Mucosa of descending colon (tissue), 3 donors: ENCODE measurements around the gene INPP4B. TPM values are rescaled to one million over a fixed set of nuclear protein-coding genes. Genes with fewer than 3 reads are reported as not detected.

Source experiments
- ATAC-seq: fragments of 200-7000 bp; cut with Tn5 transposase; one replicate; pipeline ENCODE4 v1.9.1; 2020; ENCODE audit warnings: mild to moderate bottlenecking, moderate library complexity
- DNase-seq, 3 donors: peaks; one replicate each; pipeline ENCODE4 v3.0.0-alpha.2; 2020
- H3K36me3 ChIP-seq: fragments of 200-600 bp; one replicate; pipeline ENCODE4 v1.8.0; 2021; ENCODE audit warnings: low read depth, mild to moderate bottlenecking
- H3K4me1 ChIP-seq: fragments of 200-600 bp; one replicate; pipeline ENCODE4 v1.8.0; 2021; ENCODE audit warnings: low read depth, mild to moderate bottlenecking
- H3K4me3 ChIP-seq: fragments of 200-600 bp; one replicate; pipeline ENCODE4 v1.8.0; 2021; ENCODE audit warnings: mild to moderate bottlenecking
- H3K9me3 ChIP-seq: fragments of 200-600 bp; one replicate; pipeline ENCODE4 v1.8.0; 2021; ENCODE audit warnings: mild to moderate bottlenecking
- CTCF ChIP-seq: fragments of 200-600 bp; IDR thresholded peaks from one replicate; pipeline ENCODE4 v1.8.0; 2022; ENCODE audit warnings: antibody characterized with exemption, mild to moderate bottlenecking
- intact Hi-C, 2 donors: fragments of 100-400 bp; cut with DNase I in 1 of 2; cut with micrococcal nuclease in 1 of 2; formaldehyde crosslinking; loops; one replicate each; pipeline versions ENCODE4 v1.11.0 to v1.11.1; 2022; cut with DNase I, micrococcal nuclease
- total RNA-seq, 3 donors: library from RNA; stranded (reverse); fragmentation: NEBNext Ultra II Directional in 2 of 3; extraction: Animal tissue kit (Norgen Biotek cat#: 25700) in 2 of 3; gene quantifications; one replicate each; pipeline versions ENCODE4 v1.2.1 to v1.2.4, GENCODE V29; 2021 to 2023
- donor health status: DM: no; HTN: no; CAD: no; lungs with moderate emphysema.
- donor health status: DM: no; HTN: no; CAD: no.
- donor health status: DM: no; HTN: yes; CAD: no.

The INPP4B gene
- total RNA-seq, 3 donors from 2014 or later: 22.2 to 27.3 (median 24.1) TPM

- Histone ChIP-seq H3K36me3 (no peaks in the 10 kb centered on the region), H3K9me3 (no peaks in the 10 kb centered on the region), H3K4me3 (no peak overlapping the region), H3K4me1 (no peaks in the 10 kb centered on the region)
- intact Hi-C loops: no loop called here
- no peak for TF ChIP-seq CTCF
- ATAC-seq (no peak), DNase-seq (no peak)
These were observed 72.6 kb downstream of the INPP4B start for GRCh38 chr4:142773505-142773904.

DNA sequence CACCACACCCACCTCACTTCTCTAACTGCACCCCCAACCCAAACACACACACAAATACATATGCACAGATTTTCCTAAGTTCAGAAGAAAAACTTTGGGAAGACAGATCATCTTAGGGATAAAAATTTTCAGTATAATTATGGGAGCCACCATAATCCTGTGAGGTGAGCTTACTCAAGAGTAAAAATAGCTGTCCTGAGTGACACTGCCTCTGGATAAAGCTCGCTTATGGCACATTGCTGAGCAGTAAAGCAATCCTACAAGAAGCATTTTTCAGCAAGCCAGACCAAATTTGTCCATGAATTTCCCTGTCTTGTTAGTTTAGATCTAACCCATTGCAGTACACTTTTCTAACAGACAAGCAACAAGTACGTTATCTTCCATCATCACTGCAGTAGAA lies 83.8 kb downstream of the INPP4B start:
- ATAC-seq (no peak), DNase-seq (no peak)
- no peak for TF ChIP-seq CTCF
- H3K4me1 ChIP-seq: no peaks in the 10 kb centered on the region
- H3K4me3 ChIP-seq: no peak overlapping the region
- no peaks in the 10 kb centered on the region for H3K9me3 ChIP-seq
- intact Hi-C loops: no loop called here
- no peaks in the 10 kb centered on the region for H3K36me3 ChIP-seq

DNA sequence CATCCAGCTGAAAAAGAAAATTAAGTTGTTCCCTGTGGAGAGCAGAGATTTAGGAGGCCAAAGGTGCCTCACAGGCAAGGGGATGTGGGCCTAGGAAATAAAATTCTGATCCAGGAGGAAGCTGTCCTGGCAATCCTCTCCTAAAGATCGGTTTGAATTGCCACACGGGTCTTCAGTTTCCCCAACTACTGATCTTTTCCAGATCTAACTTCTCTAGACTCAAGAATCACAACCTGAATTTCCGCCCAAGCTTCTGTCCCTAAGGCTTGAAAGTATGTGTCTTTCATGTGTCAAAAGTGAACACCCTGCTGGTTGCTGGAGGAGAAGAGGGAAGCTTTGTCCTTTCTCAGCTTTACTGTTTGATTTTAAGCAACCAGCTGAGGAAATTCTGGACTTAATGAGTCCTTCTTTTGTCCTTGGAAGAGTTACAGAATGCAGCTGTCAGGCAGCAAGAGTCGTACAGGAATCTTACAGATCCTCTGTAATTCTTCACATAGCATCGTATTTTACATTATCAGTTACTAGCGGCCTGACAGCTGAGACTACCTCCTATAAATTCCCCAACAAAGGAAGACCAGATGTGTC lies 93.8 kb downstream of the INPP4B start:
- no peak for TF ChIP-seq CTCF
- ATAC-seq (no peak), DNase-seq (no peak)
- Histone ChIP-seq H3K4me1 (no peaks in the 10 kb centered on the region), H3K9me3 (no peaks in the 10 kb centered on the region), H3K4me3 (no peak overlapping the region), H3K36me3 (no peaks in the 10 kb centered on the region)
- intact Hi-C loops: no loop called here

- ATAC-seq (no peak), DNase-seq (no peak)
- intact Hi-C loops: no loop called here
- no peak for TF ChIP-seq CTCF
- Histone ChIP-seq H3K4me3 (no peak overlapping the region), H3K36me3 (no peaks in the 10 kb centered on the region), H3K9me3 (no peaks in the 10 kb centered on the region), H3K4me1 (no peaks in the 10 kb centered on the region)
These were observed 102.8 kb downstream of the INPP4B start for GRCh38 chr4:142743121-142743825.

DNA sequence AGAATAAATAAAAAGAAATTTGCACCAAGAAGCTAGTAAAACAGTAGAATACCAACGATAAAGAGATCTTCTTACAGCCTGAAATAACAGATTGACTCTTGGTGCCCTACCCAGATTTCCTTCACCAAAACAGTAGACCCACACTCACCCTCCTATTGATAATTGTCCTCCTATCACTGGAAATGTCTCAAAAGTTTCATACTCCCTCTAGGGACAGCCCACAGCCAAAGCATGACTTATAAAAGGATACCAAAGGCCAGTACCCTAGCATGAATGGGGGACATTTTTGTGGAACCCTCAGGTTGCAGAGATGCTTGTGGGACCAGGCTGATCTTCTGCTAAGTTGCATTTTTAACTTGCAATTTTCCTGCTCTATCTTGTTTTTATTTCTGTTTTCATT lies 104.1 kb downstream of the INPP4B start:
- Histone ChIP-seq H3K9me3 (no peaks in the 10 kb centered on the region), H3K4me3 (no peak overlapping the region), H3K4me1 (no peaks in the 10 kb centered on the region), H3K36me3 (no peaks in the 10 kb centered on the region)
- no peak for DNase-seq
- TF ChIP-seq CTCF: no peak
- intact Hi-C loops: no loop called here
- no peak for ATAC-seq
